ENCODE data around the gene DLGAP1.

- no peak for TF ChIP-seq CTCF (IDR thresholded peaks at IDR 0.05; ENCODE audit: insufficient read depth, low read length, poor library complexity, severe bottlenecking)
- no peak for TF ChIP-seq EZH2phosphoT487 (conservative IDR thresholded peaks at IDR 0.05; ENCODE audit: low read length)
Observed at GRCh38 chr18:3747176-3747973, 707.7 kb downstream of the DLGAP1 start.
